GM10248 (cell line): ENCODE data around the gene EPG5.
"Not testable (repeated sequence)": the region's sequence is repeated elsewhere in the genome, so short reads cannot be mapped to it uniquely, and the experiment has no call there.

Source experiments
- CTCF ChIA-PET: fragments of 300-600 bp; sonication (Branson Sonifier 250); formaldehyde crosslinking; extraction: SDS; loops from one replicate; lab custom pipeline; 2021; ENCODE audit warnings: antibody characterized with exemption; lab: Yijun Ruan, JAX
- POLR2A ChIA-PET: fragments of 350-650 bp; sonication (Branson Sonifier 250); formaldehyde crosslinking; extraction: SDS; loops from one replicate; lab custom pipeline; 2020; ENCODE audit warnings: antibody characterized with exemption; lab: Yijun Ruan, JAX
- DNase-seq: peaks from one replicate; pipeline ENCODE4 v3.0.0; 2012; ENCODE audit errors: extremely low spot score
- TF ChIP-seq, protein P1 (sequence below): IDR thresholded peaks from 2 replicates; pipeline ENCODE4 v1.5.1; 2012; ENCODE audit warnings: mild to moderate bottlenecking, low read depth; ENCODE audit errors: extremely low read depth, missing control alignments, control extremely low read depth

EPG5 gene

DNA sequence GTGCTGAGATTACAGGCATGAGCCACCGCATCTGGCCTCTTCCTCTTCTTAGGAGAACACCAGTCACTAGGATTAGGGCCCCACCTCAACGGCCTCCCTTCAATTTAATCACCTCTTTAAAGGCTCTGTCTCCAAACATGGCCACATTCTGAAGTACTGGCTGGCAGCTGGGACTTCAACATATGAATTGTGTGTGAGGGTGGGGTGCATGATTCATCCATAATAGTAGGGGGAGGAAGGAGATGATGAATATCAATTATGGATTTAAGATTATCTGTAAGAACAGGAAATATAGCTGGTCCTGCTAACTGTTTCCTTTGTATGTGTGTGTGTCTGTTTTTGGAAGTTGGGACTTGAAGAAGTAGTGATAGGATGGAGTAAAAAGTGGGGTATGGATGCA is 14.7 kb upstream of the EPG5 start:
- CTCF ChIA-PET = interaction anchor here (1.7 to 2.3 kb wide), 2 partner anchors 10 to 92 kb away, joined by 5 to 7 read pairs; no protein-coding TSS in a partner anchor
- TF ChIP-seq, protein P1, sequence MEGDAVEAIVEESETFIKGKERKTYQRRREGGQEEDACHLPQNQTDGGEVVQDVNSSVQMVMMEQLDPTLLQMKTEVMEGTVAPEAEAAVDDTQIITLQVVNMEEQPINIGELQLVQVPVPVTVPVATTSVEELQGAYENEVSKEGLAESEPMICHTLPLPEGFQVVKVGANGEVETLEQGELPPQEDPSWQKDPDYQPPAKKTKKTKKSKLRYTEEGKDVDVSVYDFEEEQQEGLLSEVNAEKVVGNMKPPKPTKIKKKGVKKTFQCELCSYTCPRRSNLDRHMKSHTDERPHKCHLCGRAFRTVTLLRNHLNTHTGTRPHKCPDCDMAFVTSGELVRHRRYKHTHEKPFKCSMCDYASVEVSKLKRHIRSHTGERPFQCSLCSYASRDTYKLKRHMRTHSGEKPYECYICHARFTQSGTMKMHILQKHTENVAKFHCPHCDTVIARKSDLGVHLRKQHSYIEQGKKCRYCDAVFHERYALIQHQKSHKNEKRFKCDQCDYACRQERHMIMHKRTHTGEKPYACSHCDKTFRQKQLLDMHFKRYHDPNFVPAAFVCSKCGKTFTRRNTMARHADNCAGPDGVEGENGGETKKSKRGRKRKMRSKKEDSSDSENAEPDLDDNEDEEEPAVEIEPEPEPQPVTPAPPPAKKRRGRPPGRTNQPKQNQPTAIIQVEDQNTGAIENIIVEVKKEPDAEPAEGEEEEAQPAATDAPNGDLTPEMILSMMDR = no peak
- DNase-seq = no peak
- POLR2A ChIA-PET = no interaction called here

DNA sequence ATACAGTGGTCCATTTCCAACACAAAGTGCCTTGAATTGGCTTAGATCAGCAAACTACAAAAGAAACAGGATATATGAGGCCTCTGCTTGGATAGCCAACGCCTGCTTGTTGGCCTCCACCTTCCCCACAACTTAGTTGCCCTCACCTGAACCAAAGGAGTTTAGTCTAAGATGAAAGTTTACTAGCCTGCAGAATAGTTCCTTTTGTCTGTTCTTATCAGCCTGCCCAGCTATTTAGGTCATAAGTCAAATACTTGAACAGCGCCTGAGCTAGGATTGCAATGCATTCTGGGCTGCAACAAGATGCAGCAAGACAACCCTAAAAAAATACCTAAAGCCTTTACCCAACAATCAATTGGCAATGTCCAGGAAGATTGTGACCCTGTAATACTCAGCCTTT is 13.1 kb upstream of the EPG5 start:
- CTCF ChIA-PET = no interaction called here
- POLR2A ChIA-PET = no interaction called here
- TF ChIP-seq, protein P1 = no peak
- no peak for DNase-seq

DNA sequence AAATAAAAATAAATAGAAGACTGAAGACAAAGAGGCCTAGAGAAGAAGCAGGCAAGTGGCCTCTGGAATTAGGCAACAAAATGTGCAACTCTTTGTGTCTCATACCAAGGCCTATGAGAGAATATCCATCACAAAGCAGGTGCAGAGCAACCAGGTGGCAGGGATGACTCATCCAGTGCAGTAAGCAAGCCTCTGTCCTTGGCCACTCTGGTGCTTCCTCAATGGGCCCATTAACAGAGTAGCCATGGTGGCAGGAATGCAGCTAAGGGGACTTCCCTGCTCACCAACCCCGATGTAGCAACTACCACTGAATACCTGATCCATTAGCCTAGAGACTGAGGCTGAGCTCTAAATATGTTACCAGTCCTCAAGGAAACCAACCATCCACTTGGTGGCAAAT is 11.0 kb upstream of the EPG5 start:
- POLR2A ChIA-PET = no interaction called here
- CTCF ChIA-PET = interaction anchor here (1.0 to 7.4 kb wide), 5 partner anchors 9 to 314 kb away, joined by 3 to 32 read pairs (median 5); no protein-coding TSS in a partner anchor
- no peak for DNase-seq
- TF ChIP-seq, protein P1 = no peak

DNA sequence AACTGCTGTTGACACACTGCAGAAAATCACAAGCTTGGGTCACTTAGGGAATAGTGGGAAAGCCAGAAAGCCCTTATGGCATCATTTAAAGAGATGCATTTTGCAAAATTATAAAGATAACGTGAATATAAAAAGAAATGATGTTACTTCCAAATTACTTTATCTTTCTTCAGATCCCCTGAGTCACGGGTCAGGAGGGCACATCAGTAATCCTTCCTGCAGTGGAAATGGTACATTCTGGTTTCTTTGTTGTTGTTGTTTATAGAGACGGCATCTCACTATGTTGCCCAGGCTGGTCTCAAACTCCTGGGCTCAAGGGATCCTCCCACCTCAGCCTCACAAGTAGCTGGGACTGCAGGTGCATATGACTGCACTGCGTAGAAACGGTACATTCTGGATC is 9.8 kb upstream of the EPG5 start:
- TF ChIP-seq, protein P1 = no peak

DNA sequence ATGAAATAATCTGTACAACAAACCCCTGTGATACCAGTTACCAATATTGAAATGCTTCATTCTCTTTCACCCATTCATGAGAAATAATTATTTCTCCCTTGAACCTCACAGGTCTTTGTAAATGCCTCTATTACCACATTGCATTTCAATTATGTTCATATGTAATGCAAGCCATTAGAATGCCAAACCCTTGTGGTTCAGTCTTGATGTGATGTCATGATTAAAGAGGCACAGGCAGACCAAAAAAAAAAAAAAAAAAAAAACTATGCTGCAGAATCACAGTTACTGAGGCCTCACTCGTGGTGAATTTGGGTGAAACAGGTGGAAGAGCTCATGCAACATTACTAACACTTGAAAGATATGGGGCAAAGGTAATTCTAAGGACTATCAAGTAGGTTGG is 9.4 kb upstream of the EPG5 start:
- TF ChIP-seq, protein P1 = no peak
- ChIA-PET POLR2A (interaction anchor here (0.7 kb wide), 1 partner anchor 304 kb away, joined by 3 read pairs; no protein-coding TSS in a partner anchor), CTCF (interaction anchor here (1.0 to 7.4 kb wide), 6 partner anchors 17 to 312 kb away, joined by 3 to 32 read pairs (median 4); no protein-coding TSS in a partner anchor)
- no peak for DNase-seq

More for the DNA sequence above, 9.8 kb upstream of the EPG5 start:
- ChIA-PET CTCF (interaction anchor here (1.0 to 7.4 kb wide), 6 partner anchors 17 to 313 kb away, joined by 3 to 32 read pairs (median 4); no protein-coding TSS in a partner anchor), POLR2A (interaction anchor here (0.7 kb wide), 1 partner anchor 304 kb away, joined by 3 read pairs; no protein-coding TSS in a partner anchor)
- DNase-seq = no peak

DNA sequence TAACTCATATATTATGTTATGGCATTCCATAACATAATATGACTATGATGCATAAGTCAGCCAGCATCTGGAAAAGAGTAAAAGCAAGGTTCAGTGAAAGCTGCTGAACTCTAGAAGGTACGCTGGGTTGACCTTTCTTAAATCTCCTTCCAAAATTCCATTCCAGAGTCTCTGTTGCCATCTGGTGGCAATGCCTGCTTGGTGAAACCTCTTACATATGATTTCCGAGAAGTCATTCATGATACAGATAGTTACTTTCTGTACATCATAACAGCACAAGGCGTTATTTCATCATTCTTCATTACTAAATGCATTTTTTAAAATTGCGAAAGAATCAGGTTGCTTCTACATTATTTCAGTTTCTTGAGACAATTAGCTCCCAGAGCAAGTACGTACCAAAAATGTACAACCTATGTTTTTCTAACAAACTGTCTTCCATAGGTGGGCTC is 7.0 kb upstream of the EPG5 start:
- peak; percentile 28 for DNase-seq
- TF ChIP-seq, protein P1 = peak; percentile 63
- ChIA-PET CTCF (interaction anchor here (0.9 to 7.4 kb wide), 11 partner anchors 9 to 310 kb away, joined by 3 to 32 read pairs (median 4); no protein-coding TSS in a partner anchor), POLR2A (no interaction called here)

DNA sequence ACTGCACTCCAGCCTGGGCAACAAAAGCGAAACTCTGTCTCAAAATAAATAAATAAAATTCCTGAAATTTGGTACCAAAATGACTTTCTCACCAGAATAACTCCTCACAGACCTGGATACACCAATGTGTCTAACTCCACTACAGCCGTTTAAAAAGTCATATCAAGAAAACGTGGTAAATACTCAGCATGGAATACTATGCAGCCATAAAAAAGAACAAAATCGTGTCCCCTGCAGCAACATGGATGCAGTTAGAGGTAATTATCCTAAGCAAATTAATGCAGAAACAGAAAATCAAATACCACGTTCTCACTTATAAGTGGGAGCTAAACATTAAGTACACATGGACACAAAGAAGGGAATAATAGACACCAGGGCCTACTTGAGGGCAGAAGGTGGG is 2.2 kb downstream of the EPG5 start:
- DNase-seq, POLR2A ChIA-PET: not testable (repeated sequence)
- CTCF ChIA-PET = interaction anchor here (1.6 kb wide), 1 partner anchor 16 kb away, joined by 4 read pairs; no protein-coding TSS in a partner anchor
